ENCODE data around the gene TBC1D22A.
"Not testable (repeated sequence)": the region's sequence is repeated elsewhere in the genome, so short reads cannot be mapped to it uniquely, and the experiment has no call there.

TBC1D22A gene

DNA sequence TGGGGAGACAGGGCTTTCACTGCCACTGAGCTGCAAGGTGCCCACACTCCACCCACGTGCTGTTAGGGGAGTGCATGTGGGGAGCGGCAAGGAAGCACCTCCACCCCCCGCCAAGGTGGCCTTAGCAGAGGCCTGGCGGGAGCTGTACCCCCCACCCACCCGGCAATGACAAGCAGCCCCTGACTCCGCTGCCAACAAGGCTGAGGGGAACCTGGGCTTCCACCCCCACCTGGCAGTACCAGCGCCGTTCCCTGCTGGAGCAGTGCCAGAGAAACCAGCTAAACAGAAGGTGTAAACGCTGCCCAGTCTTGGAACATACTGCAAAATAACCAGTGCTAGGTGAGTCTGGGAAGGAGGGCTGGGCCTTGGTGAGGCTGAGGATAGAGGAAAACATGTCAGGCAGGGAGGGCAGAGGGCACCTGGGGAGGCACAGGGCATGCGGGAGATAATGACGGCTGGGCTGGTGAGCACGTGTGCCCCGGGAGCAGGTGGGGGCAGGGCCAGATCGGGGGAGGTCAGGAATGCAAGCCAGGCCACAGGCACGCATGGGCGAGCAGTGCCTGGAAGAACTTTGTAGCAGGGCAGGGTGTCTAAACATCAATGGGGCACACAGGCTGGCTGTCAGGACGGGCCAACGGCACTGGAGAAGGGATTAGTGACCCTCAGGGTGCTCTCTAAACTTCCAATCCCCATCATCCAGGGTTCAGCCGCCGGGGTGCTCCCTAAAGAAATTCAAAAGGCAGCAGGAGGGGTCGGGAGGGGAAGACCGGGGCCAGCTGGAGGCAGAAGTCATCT lies 31.0 kb upstream of the TBC1D22A start:
- TF ChIP-seq, protein P1, sequence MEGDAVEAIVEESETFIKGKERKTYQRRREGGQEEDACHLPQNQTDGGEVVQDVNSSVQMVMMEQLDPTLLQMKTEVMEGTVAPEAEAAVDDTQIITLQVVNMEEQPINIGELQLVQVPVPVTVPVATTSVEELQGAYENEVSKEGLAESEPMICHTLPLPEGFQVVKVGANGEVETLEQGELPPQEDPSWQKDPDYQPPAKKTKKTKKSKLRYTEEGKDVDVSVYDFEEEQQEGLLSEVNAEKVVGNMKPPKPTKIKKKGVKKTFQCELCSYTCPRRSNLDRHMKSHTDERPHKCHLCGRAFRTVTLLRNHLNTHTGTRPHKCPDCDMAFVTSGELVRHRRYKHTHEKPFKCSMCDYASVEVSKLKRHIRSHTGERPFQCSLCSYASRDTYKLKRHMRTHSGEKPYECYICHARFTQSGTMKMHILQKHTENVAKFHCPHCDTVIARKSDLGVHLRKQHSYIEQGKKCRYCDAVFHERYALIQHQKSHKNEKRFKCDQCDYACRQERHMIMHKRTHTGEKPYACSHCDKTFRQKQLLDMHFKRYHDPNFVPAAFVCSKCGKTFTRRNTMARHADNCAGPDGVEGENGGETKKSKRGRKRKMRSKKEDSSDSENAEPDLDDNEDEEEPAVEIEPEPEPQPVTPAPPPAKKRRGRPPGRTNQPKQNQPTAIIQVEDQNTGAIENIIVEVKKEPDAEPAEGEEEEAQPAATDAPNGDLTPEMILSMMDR (IDR thresholded peaks at IDR 0.05; ENCODE audit: control extremely low read depth, extremely low read depth, low read depth, missing control alignments): no peak
- CTCF ChIA-PET: interaction anchor here (1.1 kb wide), 1 partner anchor 9 kb away, joined by 3 read pairs; no protein-coding TSS in a partner anchor
- DNase-seq (ENCODE audit: extremely low spot score): no peak
- POLR2A ChIA-PET: no interaction called here

DNA sequence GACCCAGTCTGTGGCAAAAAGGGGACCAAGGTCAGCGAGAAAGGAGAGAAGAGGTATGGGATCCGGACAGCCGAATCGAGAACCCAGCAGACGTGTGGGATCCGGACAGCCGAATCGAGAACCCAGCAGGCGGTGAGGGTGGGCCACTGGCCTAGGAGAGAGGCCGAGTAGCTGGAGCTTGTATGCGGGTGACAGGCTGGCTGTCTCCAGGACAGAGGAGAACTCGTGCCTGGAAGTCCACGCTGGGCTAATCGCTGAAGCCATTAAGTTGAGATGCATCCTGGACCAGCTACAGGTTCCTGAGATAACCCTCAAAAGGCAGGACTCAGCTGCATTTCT lies 30.4 kb upstream of the TBC1D22A start:
- POLR2A ChIA-PET: no interaction called here
- CTCF ChIA-PET: no interaction called here
- no peak for DNase-seq (ENCODE audit: extremely low spot score)

DNA sequence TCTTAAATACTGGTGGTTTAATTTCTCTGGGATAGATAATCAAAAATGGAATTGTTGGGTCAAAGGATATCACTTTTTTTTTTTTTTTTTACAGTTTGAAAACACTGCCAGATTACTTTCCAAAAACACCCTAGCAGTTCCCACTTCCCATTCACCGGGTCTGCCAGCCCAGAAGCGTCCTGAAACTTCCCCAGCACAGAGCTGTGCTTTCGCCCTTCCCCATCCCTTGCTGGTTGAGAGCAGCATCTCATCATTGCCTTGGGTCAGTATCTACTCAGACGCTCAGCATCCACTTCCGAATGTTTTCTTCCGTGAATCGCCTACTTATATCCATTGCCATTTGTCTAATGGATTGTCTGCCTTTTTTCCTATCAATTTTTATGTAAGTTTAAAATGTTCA lies 29.9 kb upstream of the TBC1D22A start:
- DNase-seq (ENCODE audit: extremely low spot score): no peak
- CTCF ChIA-PET: interaction anchor here (1.0 kb wide), 1 partner anchor 39 kb away, joined by 3 read pairs; no protein-coding TSS in a partner anchor
- TF ChIP-seq, protein P1 (IDR thresholded peaks at IDR 0.05; ENCODE audit: control extremely low read depth, extremely low read depth, low read depth, missing control alignments): no peak
- POLR2A ChIA-PET: no interaction called here

More for the DNA sequence above, 30.4 kb upstream of the TBC1D22A start:
- TF ChIP-seq, protein P1 (IDR thresholded peaks at IDR 0.05; ENCODE audit: control extremely low read depth, extremely low read depth, low read depth, missing control alignments): no peak

DNA sequence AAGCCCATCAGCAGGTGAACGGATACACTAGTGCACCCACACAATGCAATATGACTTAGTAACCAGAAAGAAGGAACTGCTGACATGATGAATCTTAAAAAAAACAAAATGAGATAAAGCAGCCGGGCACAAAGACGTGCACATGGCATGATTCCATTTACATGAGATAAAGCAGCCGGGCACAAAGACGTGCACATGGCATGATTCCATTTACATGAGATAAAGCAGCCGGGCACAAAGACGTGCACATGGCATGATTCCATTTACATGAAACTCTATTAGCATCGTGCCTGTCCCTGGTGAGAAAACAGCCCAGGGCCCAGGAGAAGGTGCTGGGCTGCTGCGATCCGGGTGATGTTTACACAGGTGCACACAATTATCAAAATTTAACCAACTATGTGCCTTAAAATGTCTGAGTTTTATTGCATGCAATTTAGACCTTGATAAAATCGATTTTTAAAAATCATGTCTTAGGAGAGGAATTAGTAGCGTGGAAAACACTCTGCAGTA lies 28.2 kb upstream of the TBC1D22A start:
- DNase-seq (ENCODE audit: extremely low spot score); POLR2A ChIA-PET: not testable (repeated sequence)
- CTCF ChIA-PET: interaction anchor here (1.9 to 2.1 kb wide), 2 partner anchors 24 to 30 kb away, joined by 5 to 8 read pairs; no protein-coding TSS in a partner anchor

DNA sequence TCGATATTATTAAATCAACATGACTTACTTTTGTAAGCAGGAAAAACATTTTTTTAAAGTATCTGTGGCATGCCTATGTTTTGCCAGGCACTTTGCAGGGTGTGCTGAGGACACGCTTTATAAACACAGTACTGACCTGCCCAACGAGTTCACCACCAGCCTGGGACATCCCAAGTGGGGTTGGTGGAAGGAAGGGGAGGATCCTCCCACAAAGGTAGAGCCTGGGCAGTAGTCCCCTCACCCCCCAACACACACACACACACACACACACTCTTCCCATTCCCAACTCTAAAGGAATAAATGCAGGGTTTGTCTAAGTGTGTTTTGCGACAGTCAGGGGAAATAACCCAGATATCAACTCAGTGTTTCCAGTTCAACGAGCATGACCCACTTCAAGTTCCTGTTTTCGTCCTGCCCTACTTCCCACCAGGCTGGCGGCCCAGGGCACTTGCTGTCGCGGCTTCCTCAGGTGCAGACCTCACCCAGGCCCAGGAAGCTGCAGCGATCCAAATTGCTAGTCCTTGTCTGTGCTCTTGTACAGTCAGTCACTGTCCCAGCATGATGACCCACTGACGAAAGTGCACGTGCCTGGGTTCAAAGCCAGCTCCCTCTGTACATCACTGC lies 27.5 kb upstream of the TBC1D22A start:
- ChIA-PET CTCF (interaction anchor here (1.7 to 2.1 kb wide), 4 partner anchors 23 to 68 kb away, joined by 5 to 10 read pairs (median 8); no protein-coding TSS in a partner anchor), POLR2A (no interaction called here)
- DNase-seq (ENCODE audit: extremely low spot score): peak; percentile 72
- TF ChIP-seq, protein P1 (IDR thresholded peaks at IDR 0.05; ENCODE audit: control extremely low read depth, extremely low read depth, low read depth, missing control alignments): no peak

DNA sequence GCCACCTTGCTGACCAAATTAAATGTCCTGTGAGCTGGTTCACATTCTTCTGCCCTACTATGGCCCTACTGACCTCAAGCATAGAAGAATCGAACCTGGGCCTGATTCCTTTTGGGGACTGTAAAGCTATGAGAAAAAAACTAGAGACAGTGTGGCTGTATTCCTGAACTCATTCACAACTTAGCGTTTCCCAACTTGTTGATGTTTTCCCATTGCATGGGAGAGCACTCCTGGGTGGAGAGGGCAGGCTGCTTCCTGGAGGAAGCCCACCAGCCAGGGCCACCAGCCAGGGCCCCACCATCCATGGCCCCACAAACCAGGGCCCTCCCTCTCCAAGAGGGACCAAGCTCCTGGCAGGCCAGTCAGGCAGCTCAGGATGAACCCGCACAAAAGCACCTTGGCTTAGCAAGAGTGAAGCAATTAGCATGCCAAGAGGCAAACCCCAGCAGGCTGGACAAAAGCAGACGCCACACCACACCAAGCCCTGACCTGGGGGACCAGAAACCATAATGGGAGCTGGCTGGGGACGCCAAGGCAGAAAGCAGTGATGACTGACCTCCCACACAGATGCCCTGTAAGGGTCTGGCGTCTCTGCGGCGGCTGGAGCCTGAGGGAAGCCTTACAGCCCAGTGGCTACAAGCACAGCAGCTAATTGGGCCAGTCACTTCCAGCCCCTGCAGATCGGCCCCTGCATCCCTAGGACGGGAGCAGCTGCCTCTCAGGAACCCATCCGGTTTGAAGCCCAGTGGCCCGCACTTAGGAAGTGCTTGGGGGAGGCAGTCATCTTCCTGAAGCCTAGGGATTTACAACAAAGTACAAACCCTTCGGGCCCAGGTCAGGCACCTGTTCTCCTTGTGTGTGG lies 26.5 kb upstream of the TBC1D22A start:
- CTCF ChIA-PET: interaction anchor here (1.4 to 1.9 kb wide), 4 partner anchors 19 to 67 kb away, joined by 3 to 10 read pairs (median 7); no protein-coding TSS in a partner anchor
- no peak for DNase-seq (ENCODE audit: extremely low spot score)
- TF ChIP-seq, protein P1 (IDR thresholded peaks at IDR 0.05; ENCODE audit: control extremely low read depth, extremely low read depth, low read depth, missing control alignments): no peak
- POLR2A ChIA-PET: interaction anchor here (0.6 kb wide), 1 partner anchor 22 kb away, joined by 3 read pairs; no protein-coding TSS in a partner anchor
